GM20431 (cell line): ENCODE data around the gene LPP.

Experiments used
- in situ Hi-C: fragments of 300-500 bp; cut with MseI, MboI; formaldehyde crosslinking; loops from one replicate; pipeline ENCODE4 v1.15.0; 2020; ENCODE audit warnings: low sequenced_read_pairs; ENCODE audit not compliant: unreplicated experiment

LPP gene

DNA sequence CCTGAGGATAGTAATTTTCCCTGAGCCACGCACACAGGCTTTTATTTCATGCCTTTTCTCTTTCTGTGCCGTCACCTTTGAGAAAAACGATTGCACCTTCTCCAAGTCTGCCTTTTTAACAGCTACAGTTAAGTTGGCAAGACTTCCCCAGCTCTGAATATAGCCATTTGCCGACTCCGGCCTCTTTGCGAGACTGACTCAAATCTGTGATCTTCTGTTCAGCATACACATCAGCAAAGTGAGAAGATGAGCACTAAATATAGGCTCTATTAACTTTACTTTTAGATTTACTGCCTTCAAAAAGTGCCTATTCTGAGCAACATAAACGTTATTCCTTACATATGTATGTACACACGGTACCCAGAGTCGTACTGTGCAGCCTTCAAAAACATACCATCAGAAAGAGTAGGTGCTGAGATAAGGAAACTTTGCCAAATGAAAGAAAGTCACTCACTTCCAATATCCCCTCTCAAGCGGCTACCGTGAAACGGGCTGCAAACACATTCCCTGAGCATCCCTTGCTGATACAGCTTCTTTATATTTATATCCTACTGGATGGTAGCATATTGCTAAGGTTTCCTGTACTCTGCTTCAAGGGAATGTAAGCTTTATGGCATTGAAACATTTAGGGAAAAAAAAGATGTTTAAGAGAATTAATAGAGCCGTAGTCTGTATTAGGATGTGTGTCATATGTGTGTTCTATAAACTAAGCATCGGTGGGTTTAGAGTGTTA, 734.5 kb downstream of the LPP start:
- in situ Hi-C loops, result no loop called here

DNA sequence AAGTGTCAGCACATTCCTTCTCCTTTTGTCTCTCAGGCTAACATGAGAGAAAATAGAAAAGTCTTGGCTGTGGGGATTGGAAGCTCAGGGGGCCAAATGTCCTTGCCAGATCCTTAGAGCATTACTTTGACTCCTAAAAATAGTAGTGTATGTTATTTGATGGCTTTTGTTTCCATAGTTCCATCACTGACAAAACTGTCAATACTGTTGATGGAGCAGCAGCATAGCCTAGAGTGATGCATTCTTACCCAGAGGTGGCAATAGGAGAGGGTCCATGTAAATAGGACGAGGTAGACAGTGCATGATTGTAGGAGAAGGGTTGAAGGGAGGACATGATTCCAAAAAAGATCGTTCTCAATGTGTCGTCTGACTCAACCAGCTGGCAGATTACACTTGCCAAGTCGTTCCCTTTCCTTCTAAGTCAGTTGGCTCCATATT, 735.1 kb downstream of the LPP start:
- in situ Hi-C loops, result no loop called here

- in situ Hi-C loops, result no loop called here
Measured at GRCh38 chr3:188890572-188891270, 736.8 kb downstream of the LPP start.

DNA sequence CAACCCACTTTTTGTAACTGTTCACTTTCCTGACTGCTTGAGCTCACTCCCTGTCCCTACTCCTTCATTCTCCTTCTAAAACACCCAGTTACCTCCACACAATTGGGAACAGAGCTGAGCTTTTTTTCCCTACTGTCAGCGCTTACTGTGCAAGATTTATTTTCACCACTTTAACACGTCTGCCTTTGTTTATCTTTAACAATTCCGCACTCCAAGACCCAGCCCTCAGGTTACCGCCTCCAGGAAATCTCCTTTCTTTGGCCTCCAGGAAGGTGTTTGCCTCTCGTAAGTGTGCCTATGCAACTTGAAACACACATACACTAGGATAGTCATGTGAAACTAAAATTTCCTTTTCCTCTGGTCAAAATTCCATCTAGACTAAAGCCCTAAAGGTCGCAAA, 745.9 kb downstream of the LPP start:
- in situ Hi-C loops, result no loop called here

DNA sequence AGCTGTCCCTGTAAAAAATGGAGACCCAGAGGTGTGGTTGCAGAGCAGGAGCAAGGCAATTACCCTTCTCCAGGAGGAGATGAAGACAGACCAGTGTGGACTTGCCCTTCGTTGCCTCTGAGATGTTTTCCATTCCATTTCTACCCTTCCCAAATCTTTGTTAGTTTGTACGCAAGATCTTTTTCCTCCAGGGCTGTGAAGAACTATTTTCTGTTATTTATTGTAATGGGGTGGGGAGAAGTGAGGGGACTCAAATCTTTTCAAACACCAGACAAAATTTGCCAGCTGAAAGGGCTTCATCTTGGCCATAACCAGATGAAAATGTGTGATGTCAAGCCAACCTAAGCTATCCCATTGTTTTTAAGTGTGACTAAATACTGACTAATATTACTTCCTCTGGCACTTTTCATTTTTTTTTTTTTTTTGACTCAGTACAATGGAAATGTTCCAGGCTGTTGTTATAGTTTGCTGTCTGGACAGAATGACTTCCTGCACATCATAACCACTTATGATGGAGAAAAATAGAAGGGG, 746.5 kb downstream of the LPP start:
- in situ Hi-C loops, result no loop called here

DNA sequence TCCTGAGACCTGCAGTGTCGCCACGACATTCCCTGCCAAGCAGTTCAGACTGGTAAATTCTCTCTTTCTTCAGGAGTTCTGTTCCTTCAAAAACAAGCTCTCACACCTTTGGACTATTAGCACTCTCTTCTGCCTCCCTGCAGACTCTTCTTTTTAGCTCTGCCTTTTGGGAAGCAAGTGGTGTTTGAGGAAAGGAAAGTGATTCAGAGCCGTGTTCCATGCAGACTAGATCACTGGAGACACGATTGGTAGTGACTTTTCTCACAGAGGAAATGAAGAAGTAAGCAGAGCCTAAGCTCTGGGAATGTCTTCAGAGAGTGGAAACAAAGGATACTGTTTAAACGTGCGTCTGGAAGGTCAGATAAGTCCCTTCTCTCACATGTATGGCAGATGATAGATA, 747.2 kb downstream of the LPP start:
- in situ Hi-C loops, result no loop called here

DNA sequence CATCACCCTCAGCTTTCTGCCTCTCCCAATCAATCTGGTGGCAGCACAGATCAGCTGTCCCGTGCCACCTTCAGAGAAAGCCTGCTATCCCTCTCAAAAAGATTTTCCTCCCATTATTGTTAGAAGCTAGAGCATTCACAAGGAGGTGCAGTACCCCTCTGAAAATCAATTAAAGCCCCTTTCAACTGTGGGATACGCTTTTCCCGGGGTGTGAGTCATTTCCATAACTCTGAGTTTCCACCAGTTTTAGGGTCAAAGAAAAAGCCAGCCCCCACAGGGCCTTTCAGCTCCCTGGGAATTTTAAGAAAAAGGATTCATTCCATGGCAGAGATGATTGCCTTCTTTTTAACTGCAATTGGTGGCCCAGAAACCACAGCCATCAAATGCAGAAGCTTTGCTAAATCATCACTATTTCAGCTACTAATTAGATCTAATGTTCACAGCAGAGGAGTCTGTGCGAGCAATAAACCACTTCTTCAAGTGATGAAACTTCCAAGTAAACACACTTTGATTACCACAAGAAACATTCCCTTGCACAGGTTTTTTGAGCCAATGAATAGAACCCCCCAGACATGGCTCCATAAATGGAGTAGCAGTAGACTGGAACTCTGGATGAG, 747.8 kb downstream of the LPP start:
- in situ Hi-C loops, result no loop called here

- in situ Hi-C loops, result no loop called here
Measured at GRCh38 chr3:188904670-188905069, 750.7 kb downstream of the LPP start.

DNA sequence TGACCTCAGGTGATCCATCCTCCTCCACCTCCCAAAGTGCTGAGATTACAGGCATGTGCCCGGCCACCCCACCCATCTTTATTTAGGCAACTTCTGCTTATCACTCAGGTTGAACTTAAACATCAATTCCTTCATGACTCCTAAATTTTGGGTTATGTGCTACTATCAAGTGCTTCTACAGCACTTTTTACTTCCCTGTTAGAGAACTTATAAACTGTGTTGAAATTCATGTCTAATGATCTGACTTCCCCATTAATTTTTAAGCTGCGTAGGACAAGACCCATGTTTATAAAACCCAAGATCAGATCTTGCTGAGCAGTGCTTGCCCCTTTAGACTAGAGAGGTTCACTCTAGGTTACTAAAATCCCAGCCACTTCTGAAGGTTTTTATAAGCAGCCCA, 751.6 kb downstream of the LPP start:
- in situ Hi-C loops, result no loop called here

DNA sequence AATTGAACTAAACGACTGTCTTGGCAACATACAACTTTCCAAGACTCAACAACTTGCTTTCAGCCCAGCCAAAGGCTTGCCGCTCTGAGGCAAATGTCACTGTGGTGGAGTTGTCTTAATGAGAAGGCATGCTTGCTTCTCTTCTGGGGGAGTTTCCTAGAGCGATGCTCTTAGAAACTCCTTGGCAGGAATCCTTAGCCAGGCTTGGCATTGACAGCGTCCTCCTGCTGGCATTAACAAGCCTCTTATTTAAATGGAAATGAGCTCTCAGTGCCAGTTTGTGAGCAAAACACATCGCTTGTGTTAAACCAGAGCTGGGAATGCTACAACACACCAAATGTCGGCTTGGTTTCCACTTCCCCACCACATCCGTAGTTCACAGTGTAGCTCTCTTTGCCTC, 752.3 kb downstream of the LPP start:
- in situ Hi-C loops, result no loop called here

- in situ Hi-C loops, result no loop called here
Measured at GRCh38 chr3:188908002-188908850, 754.3 kb downstream of the LPP start.

GRCh38 chr3:188911026-188911850, 757.3 kb downstream of the LPP start:
- in situ Hi-C loops, result no loop called here

- in situ Hi-C loops, result no loop called here
Measured at GRCh38 chr3:188913084-188913483, 759.1 kb downstream of the LPP start.

GRCh38 chr3:188914552-188914951, 760.6 kb downstream of the LPP start:
- in situ Hi-C loops, result no loop called here

- in situ Hi-C loops, result no loop called here
Measured at GRCh38 chr3:188915127-188915526, 761.2 kb downstream of the LPP start.

DNA sequence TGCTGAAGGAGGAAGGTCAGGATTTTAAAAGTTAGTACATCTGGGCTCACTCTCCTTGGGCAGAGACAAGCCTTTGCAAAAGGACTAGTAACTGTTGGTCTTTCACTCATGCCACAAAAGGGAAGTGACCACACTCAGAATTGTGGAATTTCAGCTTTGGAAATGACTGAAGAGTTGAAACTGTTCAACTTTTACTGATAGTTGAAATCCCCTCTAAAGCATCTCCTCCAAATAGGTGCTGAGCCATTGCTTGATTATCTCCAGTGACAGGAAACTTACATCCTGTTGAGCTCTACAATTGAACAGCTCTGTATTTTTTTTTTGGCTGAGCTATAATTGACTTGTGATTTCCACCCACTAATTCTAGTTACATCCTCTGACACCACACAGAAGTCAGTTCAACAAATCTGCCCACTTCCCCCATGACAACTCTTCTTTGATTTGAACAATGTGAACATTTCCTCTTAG, 763.0 kb downstream of the LPP start:
- in situ Hi-C loops, result no loop called here

- in situ Hi-C loops, result no loop called here
Measured at GRCh38 chr3:188918093-188918492, 764.1 kb downstream of the LPP start.

- in situ Hi-C loops, result no loop called here
Measured at GRCh38 chr3:188923671-188924070, 769.7 kb downstream of the LPP start.

- in situ Hi-C loops, result no loop called here
Measured at GRCh38 chr3:188925376-188925775, 771.4 kb downstream of the LPP start.
